ENCODE measurements around the gene TIMMDC1.

GRCh38 chr3:119557877-119558269 lies 59.5 kb downstream of the TIMMDC1 start:
- TF ChIP-seq CTCF (IDR thresholded peaks at IDR 0.05) (no peak), POLR2A (IDR thresholded peaks at IDR 0.05) (no peak)
